GM23338 (cell line): Measurements from ENCODE around the gene CENPO.

Experiments
- CREB1 ChIP-seq: fragments of 250-450 bp; sonication (Bioruptor Pico); IDR thresholded peaks from 2 replicates; pipeline ENCODE4 v1.5.0; 2020; ENCODE audit warnings: low read depth, mild to moderate bottlenecking, moderate library complexity
- EZH2 ChIP-seq: fragments of 200-600 bp; sonication (generic); IDR thresholded peaks from one replicate; pipeline ENCODE4 v1.8.0; 2017; ENCODE audit warnings: antibody characterized with exemption, mild to moderate bottlenecking, low read depth; ENCODE audit not compliant: unreplicated experiment
- JUNB ChIP-seq: IDR thresholded peaks from one replicate; pipeline ENCODE4 v1.6.1; 2016; ENCODE audit warnings: antibody characterized with exemption; ENCODE audit not compliant: unreplicated experiment
- POLR2AphosphoS5 ChIP-seq: IDR thresholded peaks from 2 replicates; pipeline ENCODE4 v1.6.1; 2016; ENCODE audit warnings: antibody characterized with exemption, low read depth
- STAT1 ChIP-seq: IDR thresholded peaks from one replicate; pipeline ENCODE4 v1.6.1; 2016; ENCODE audit warnings: antibody characterized with exemption; ENCODE audit not compliant: unreplicated experiment
- TF ChIP-seq, protein P1 (sequence below), 2 experiments: fragments of 200-600 bp in 1 of 2; sonication (generic) in 1 of 2; conservative IDR thresholded peaks; 2 replicates each; pipeline versions ENCODE4 v1.5.1 to v1.6.1; 2016 to 2017; ENCODE audit warnings: antibody characterized with exemption in 2 of 2, low read depth in 2 of 2, mild to moderate bottlenecking in 2 of 2, moderate library complexity in 1 of 2
- TF ChIP-seq, protein P2 (sequence below): IDR thresholded peaks from one replicate; pipeline ENCODE4 v1.6.1; 2018; ENCODE audit warnings: antibody characterized with exemption; ENCODE audit not compliant: unreplicated experiment

DNA sequence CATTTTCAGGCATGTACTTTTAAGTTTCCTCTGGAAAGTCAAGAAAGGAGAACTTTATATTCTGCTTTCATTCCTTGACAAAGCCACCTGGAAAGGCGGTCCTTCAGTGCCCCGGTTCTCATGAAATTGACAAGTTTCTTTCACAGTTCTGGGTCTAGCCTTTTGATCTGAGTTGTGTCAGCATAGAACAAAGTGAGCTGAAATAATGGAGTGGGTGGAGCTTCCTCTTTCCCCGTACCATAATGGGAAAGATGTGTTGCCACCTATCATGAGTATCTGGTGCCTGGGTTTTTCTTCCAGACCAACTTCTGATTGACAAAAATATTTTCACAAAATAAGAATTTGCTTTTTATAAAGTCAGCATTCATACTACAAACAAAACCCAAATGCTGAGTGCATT, 49.3 kb upstream of the CENPO start:
- TF ChIP-seq, protein P1, sequence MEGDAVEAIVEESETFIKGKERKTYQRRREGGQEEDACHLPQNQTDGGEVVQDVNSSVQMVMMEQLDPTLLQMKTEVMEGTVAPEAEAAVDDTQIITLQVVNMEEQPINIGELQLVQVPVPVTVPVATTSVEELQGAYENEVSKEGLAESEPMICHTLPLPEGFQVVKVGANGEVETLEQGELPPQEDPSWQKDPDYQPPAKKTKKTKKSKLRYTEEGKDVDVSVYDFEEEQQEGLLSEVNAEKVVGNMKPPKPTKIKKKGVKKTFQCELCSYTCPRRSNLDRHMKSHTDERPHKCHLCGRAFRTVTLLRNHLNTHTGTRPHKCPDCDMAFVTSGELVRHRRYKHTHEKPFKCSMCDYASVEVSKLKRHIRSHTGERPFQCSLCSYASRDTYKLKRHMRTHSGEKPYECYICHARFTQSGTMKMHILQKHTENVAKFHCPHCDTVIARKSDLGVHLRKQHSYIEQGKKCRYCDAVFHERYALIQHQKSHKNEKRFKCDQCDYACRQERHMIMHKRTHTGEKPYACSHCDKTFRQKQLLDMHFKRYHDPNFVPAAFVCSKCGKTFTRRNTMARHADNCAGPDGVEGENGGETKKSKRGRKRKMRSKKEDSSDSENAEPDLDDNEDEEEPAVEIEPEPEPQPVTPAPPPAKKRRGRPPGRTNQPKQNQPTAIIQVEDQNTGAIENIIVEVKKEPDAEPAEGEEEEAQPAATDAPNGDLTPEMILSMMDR (conservative IDR thresholded peaks at IDR 0.05; ENCODE audit: low read depth in 2 of 2): no peak
- TF ChIP-seq, protein P2, sequence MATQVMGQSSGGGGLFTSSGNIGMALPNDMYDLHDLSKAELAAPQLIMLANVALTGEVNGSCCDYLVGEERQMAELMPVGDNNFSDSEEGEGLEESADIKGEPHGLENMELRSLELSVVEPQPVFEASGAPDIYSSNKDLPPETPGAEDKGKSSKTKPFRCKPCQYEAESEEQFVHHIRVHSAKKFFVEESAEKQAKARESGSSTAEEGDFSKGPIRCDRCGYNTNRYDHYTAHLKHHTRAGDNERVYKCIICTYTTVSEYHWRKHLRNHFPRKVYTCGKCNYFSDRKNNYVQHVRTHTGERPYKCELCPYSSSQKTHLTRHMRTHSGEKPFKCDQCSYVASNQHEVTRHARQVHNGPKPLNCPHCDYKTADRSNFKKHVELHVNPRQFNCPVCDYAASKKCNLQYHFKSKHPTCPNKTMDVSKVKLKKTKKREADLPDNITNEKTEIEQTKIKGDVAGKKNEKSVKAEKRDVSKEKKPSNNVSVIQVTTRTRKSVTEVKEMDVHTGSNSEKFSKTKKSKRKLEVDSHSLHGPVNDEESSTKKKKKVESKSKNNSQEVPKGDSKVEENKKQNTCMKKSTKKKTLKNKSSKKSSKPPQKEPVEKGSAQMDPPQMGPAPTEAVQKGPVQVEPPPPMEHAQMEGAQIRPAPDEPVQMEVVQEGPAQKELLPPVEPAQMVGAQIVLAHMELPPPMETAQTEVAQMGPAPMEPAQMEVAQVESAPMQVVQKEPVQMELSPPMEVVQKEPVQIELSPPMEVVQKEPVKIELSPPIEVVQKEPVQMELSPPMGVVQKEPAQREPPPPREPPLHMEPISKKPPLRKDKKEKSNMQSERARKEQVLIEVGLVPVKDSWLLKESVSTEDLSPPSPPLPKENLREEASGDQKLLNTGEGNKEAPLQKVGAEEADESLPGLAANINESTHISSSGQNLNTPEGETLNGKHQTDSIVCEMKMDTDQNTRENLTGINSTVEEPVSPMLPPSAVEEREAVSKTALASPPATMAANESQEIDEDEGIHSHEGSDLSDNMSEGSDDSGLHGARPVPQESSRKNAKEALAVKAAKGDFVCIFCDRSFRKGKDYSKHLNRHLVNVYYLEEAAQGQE: no peak
- TF ChIP-seq POLR2AphosphoS5: no peak
- TF ChIP-seq EZH2: no peak
- TF ChIP-seq JUNB: no peak
- no peak for TF ChIP-seq STAT1
- no peak for TF ChIP-seq CREB1 (CRISPR knock-in tag)
